Cardiac atrium fibroblast (primary cell): ENCODE data around the gene EPHA3. TPM values are rescaled to one million over a fixed set of nuclear protein-coding genes. Genes with fewer than 3 reads are reported as not detected.

Source experiments
- total RNA-seq: library from RNA; depleted of rRNA; stranded (reverse); fragments of >200 nt; gene quantifications from 2 replicates; pipeline ENCODE4 v1.2.3, GENCODE V29; 2015

EPHA3 gene
- total RNA-seq, result 5.2 and 5.5 TPM in 2 replicates

DNA sequence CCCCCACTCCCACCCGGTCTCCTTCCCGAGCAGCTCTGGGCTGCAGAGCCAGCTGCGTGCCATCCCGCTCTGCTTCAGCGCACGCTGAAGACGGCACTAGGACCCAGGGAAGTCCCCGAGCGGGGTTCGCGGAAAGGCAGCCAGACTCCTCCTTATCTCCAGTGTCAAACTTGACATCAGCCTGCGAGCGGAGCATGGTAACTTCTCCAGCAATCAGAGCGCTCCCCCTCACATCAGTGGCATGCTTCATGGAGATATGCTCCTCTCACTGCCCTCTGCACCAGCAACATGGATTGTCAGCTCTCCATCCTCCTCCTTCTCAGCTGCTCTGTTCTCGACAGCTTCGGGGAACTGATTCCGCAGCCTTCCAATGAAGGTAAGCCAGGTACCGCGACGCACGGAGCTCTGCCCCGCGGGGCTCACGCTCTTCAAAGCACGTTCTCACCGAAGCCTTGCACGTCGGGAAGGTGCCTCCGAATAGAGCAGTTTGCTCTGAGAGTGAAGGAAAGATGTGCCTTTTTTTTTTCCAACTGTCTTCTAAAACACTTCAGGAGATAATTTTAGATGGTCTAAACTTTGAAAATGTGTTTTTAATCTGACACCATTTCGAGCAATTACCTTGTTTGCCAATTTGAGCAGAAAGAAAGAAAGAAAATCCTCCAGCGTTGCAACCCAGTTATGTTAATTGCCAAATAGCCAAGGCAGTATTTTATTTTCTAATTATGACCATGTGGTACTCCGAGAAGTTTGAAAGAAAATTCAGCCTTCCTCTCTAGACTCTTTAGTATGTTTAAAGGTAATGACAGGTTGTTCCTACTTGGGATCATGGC, at the start of gene EPHA3:
EPHA3 (plus strand) TSS at position 161 of the 830 bp plus-strand sequence; CDS start at position 289, 128 bp downstream.

